Stomach (tissue), 4 donors: ENCODE data around the gene ASB16.

Source experiments
- EP300 ChIP-seq: sonication (generic); formaldehyde crosslinking; IDR thresholded peaks from one replicate; pipeline ENCODE4 v1.6.1; 2017; ENCODE audit warnings: antibody characterized with exemption
- POLR2A ChIP-seq, 4 donors: fragments of 450-650 bp; IDR thresholded peaks; one replicate each; pipeline ENCODE4 v1.6.1; 2016; ENCODE audit warnings: antibody characterized with exemption in 4 of 4, control low read depth in 2 of 4, mild to moderate bottlenecking in 1 of 4, moderate library complexity in 1 of 4
- POLR2AphosphoS5 ChIP-seq, 3 donors: sonication (generic); formaldehyde crosslinking; IDR thresholded peaks; one replicate each; pipeline ENCODE4 v1.6.1; 2016; ENCODE audit warnings: antibody characterized with exemption in 3 of 3
- TF ChIP-seq, protein P1 (sequence below), 7 experiments: fragments of 450-650 bp in 4 of 7; fragments of 200-600 bp in 3 of 7; sonication (generic) in 3 of 7; IDR thresholded peaks; one replicate each; pipeline ENCODE4 v1.5.1; 2016 to 2019; ENCODE audit warnings: antibody characterized with exemption in 7 of 7, control low read depth in 2 of 7, mild to moderate bottlenecking in 1 of 7

GRCh38 chr17:44211281-44212265, 41.1 kb downstream of the ASB16 start:
- TF ChIP-seq, protein P1, sequence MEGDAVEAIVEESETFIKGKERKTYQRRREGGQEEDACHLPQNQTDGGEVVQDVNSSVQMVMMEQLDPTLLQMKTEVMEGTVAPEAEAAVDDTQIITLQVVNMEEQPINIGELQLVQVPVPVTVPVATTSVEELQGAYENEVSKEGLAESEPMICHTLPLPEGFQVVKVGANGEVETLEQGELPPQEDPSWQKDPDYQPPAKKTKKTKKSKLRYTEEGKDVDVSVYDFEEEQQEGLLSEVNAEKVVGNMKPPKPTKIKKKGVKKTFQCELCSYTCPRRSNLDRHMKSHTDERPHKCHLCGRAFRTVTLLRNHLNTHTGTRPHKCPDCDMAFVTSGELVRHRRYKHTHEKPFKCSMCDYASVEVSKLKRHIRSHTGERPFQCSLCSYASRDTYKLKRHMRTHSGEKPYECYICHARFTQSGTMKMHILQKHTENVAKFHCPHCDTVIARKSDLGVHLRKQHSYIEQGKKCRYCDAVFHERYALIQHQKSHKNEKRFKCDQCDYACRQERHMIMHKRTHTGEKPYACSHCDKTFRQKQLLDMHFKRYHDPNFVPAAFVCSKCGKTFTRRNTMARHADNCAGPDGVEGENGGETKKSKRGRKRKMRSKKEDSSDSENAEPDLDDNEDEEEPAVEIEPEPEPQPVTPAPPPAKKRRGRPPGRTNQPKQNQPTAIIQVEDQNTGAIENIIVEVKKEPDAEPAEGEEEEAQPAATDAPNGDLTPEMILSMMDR (IDR thresholded peaks at IDR 0.05): no peak
- TF ChIP-seq EP300: no peak
- TF ChIP-seq POLR2AphosphoS5 (IDR thresholded peaks at IDR 0.05): no peak
- TF ChIP-seq POLR2A (IDR thresholded peaks at IDR 0.05): no peak
